Left kidney (tissue), 2 donors: ENCODE results near the gene TMTC4. TPM values are rescaled to one million over a fixed set of nuclear protein-coding genes. Genes with fewer than 3 reads are reported as not detected.
A peak's percentile ranks its signal among the peaks of the same experiment; 100 is the strongest.
"Not testable (repeated sequence)": the region's sequence is repeated elsewhere in the genome, so short reads cannot be mapped to it uniquely, and the experiment has no call there.

ENCODE experiments used
- DNase-seq: peaks from one replicate; pipeline ENCODE4 v3.0.0-alpha.2; 2013
- polyA plus RNA-seq: library from polyadenylated mRNA; unstranded; fragments of 120-200 nt; gene quantifications from one replicate; pipeline ENCODE4 v1.2.1, GENCODE V29; 2013; ENCODE audit not compliant: insufficient read length

TMTC4 gene
- polyA plus RNA-seq, 1 donor: 42.7 TPM

- DNase-seq: no peak
Measured at GRCh38 chr13:100627120-100627519, 47.5 kb downstream of the TMTC4 start.

- no peak for DNase-seq
Measured at GRCh38 chr13:100625447-100625846, 49.1 kb downstream of the TMTC4 start.

DNA sequence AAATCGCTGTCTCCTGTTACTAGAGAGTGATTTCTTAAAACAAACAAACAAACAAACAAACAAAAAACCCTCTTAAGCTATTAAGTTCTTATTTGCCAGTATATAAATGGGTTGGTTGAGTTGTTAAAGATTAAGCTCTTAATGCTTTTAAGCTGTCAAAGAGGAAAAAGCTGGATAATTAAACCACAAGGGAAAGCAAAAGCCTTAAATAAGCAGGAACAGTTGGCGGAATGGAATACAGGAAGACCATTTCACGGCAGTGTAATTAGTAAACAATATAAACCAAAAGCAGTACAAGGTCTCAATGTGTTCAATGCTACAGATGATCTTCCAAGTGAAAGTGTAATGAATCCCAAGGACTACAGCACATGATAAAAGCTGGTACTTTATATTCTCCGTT is 53.8 kb downstream of the TMTC4 start:
- no peak for DNase-seq

GRCh38 chr13:100619940-100620339 is 54.7 kb downstream of the TMTC4 start:
- no peak for DNase-seq

DNA sequence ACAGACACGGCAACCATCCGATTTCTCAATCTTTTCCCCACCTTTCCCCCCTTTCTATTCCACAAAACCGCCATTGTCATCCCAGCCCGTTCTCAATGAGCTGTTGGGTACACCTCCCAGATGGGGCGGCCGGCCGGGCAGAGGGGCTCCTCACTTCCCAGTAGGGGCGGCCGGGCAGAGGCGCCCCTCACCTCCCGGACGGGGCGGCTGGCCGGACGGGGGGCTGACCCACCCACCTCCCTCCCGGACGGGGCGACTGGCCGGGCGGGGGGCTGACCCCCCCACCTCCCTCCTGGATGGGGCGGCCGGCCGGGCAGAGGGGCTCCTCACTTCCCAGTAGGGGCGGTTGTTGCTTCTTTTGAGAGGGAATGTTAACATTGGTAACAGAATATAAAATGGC is 55.7 kb downstream of the TMTC4 start:
- not testable (repeated sequence) for DNase-seq

- no peak for DNase-seq
Measured at GRCh38 chr13:100613031-100613430, 61.6 kb downstream of the TMTC4 start.

GRCh38 chr13:100611678-100612492 is 62.7 kb downstream of the TMTC4 start:
- DNase-seq: no peak

DNA sequence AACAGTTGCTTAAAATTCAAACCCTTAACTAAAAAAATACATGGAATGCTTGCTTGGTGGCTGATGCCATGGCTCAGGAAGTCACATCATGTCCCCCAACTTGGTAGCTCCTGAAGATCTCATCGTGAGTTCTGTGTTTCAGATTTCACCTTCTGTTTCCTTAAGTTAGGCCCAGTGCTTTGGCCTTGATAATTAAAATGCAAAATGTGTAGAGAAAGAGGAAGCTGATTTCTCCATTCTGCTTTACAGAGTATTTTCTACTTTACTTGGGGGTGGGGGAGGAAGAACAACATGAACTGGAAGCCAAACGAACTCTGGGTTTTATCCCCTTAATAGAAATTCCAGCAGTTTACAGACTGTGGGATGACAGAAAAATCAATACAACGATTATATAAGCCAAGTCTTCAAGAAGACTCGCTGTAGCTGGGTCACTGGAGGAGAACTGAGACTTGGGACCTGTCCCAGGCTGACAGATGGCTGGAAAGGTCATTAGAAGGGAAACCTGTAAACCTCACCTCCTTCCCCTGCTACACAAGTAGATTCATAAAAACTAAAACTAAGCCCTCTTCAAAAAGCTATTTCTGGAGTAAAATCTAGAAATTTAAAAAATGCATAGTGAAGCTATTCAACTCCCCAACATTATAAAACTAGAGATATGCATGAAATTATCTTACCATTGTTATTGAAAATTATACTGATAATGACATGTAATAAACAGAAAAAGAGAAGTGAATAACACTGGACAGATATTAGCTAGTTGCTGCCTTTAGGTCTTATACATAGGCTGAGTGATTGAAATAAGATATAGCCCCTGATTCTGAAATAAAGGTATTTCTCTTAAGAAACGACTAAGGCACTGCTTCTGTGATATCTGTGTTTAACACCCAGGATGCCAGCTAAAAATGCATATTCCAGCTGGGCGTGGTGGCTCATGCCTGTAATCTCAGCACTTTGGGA is 63.9 kb downstream of the TMTC4 start:
- DNase-seq: no peak

- DNase-seq: no peak
Measured at GRCh38 chr13:100608906-100609305, 65.7 kb downstream of the TMTC4 start.

- DNase-seq: no peak
Measured at GRCh38 chr13:100608489-100608888, 66.1 kb downstream of the TMTC4 start.

DNA sequence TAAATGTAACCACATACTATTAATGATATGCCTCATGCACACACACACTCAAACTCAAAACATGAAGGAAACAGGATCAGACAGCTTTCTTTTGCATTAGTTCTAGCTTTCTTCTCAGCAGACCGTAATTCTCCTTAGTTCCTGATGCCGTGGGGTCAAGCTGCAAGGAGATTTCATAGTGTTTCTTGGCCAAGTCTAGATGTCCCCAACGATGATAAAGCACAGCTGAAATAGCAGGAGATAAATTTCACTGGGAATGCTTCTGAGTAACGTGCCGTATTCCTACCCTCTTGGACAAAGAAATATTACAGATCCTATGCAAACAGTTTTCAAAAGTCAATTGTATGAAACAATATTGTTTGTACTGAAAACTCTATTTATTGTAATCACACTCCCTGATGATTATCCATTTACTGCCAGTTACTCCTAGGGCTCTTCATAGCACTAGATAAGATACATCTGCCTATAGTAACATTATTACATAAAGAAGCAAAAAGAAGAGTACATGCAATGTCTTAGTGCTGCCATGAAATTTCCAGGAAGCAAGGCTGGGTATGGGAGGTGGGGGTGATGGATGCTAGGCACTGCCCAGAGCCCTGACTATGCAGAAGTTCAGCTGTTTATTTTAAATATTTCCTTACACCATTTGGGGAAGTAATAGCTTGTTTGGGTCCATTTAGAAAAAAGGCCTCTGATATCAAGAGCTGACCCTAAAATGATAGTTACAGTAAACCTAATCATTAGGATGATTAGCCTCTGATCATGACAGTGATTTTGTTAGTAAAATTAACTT is 69.5 kb downstream of the TMTC4 start:
- peak; percentile 36 for DNase-seq

DNA sequence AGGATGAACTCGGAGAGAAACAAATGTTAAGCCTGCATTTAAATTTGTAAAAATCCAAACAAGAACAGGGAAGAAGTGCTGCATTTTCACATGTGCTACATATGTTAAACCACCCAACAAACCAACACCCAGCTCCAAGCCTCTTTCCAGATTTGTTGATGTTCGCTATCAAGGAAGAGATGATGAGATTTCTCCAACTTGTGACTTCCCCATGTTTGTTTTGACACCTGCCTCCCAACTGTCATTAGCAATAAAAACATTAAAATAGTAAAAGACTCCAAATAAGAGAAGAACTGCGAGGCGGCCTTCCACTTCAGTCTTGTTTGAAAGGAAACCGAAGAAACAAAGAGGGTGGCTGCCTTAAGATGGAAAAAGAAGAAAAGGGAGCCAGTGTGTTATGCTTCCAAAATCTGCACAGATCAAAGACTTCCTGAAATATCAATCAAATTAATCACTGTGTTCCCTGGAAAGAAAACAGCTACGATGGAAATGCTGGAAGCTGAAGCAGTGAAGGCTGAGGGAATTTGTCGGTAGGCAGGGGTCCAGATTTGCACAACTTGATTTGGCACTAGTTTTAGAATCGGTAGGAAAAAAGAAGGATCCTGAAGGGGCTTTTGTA is 72.0 kb downstream of the TMTC4 start:
- no peak for DNase-seq

- no peak for DNase-seq
Measured at GRCh38 chr13:100601716-100602115, 72.9 kb downstream of the TMTC4 start.

DNA sequence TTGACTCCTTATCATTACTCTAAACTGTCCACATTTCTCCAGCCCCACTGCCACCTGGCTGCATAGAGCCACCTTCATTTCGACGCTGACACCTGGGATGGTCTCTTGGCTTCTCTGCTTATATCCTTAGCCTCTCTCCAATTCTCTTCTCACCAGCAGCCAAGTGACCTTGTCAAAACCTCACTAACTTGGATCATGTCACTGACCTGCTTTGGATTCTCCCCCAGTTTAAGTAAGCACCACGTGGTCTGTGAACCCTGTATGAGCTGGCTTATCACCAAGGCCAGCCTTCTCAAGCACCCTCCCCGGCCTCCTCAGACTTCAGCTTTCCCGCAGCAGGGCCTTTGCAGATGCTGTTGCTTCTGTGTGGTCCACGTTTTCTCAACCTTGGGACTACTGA is 73.7 kb downstream of the TMTC4 start:
- DNase-seq: no peak

- DNase-seq: no peak
Measured at GRCh38 chr13:100600461-100600860, 74.1 kb downstream of the TMTC4 start.

DNA sequence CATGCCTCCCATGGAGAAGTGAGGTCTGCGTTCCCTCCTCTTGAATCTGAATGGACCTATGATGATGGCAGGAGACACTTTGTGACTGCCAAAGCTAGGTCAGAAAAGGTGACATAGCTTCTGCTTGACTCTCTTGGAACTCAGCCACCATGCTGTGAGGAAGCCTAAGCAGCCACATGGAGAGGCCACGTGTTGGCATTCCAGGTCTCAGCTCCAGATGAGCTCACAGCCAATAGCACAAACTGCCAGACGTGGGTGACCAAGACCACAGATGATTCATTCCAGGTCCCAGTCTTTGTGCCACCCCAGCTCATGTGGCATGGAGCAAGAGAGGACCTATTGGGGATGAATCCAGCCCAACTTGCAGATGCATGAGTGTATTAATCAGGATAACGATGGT is 77.3 kb downstream of the TMTC4 start:
- DNase-seq: no peak

GRCh38 chr13:100596516-100596915 is 78.1 kb downstream of the TMTC4 start:
- no peak for DNase-seq

DNA sequence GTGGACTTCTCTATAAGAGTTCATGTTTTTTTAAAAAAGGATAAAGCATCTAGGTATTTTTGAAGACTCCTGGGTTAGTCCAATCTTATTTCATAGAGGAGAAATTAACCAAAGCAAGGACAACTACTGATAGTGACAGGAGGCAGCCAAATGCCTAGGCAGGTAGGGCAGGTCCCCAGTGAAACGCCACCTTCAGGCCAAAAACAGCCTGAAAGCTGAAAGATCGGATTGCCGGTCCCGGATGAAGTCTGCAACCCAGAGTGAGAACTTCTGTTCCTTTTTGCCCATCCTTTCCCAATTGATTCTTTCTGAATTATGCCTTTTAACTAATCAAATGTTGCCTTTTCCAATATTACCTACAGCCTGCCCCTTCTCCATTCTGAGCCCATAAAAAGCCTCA is 79.9 kb downstream of the TMTC4 start:
- DNase-seq: no peak

- no peak for DNase-seq
Measured at GRCh38 chr13:100594255-100594654, 80.3 kb downstream of the TMTC4 start.

DNA sequence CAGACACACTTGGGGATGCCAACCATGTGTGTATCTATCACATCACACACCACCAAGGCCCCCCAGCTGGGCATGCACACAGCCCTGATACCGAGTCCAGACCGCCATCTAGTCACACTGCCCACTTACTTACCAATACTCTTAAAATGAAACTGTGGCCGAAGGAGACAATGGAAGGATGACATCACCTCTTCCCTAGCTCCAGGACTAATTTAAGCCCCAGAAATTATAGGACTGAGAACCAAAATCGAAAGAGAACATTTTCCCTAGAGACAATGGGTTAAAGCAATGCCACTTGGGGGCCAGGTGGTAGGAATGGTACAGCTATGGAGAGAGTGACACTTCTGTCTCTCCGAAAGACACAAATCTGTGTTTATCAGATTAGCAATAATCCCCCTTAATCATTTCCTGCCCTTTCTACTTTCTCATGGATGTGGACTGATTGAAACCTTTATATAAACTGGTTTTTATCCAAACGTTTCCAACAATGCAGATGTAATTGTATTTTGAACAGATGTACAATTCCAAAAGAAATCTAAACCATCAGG is 85.3 kb downstream of the TMTC4 start:
- DNase-seq: no peak
